HL-60/S4 treated with retinoic acid at 250 ng/mL for 4 days and 3 days (cell line): ENCODE measurements around the gene DLG2.

Experiments
- in situ Hi-C: fragments of 300-500 bp; cut with MboI; formaldehyde crosslinking; loops from 2 replicates; pipeline ENCODE4 v1.7.0; 2022; ENCODE audit warnings: low sequenced_read_pairs

The DLG2 gene

GRCh38 chr11:83725269-83725560 is 1901.9 kb downstream of the DLG2 start:
- in situ Hi-C loops = no loop called here

GRCh38 chr11:83723999-83724398 is 1903.1 kb downstream of the DLG2 start:
- in situ Hi-C loops = no loop called here

DNA sequence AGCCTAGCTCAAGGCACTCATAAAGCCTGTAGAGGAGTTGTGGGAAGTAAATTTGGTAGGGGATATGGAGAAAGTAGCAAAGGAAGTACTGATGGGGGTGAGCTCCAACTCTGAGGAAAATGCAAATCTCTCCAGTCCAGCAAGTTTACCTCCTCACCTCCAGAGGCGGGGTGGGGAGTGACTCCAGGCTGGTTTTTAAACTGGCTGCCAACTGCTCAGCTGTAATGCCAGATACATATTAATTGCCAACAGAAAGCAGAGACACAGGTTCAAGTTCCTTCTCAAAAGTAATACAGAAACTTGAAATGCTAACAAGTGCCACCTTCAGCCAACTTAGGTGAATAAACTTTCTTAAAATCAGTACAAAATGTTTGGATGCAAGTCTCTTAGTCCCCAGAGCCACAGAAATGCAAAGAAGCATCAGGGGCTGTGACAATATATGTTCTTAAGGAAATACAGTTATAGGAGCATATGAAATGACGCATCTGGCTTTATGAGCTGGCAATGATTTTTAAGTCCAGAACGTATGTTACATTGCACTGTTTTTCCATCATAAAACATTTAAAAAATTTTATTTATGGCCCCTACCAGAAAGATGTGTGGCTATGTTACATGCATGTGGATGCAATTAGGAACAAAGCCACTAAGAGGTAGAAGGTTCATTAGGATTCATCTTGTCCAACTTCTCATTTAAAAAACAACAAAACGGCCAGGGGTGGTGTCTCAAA is 1904.6 kb downstream of the DLG2 start:
- in situ Hi-C loops = no loop called here

- in situ Hi-C loops = no loop called here
These were observed 1905.9 kb downstream of the DLG2 start for GRCh38 chr11:83721263-83721662.

- in situ Hi-C loops = no loop called here
These were observed 1906.5 kb downstream of the DLG2 start for GRCh38 chr11:83720675-83721074.

- in situ Hi-C loops = no loop called here
These were observed 1909.6 kb downstream of the DLG2 start for GRCh38 chr11:83717537-83717936.

DNA sequence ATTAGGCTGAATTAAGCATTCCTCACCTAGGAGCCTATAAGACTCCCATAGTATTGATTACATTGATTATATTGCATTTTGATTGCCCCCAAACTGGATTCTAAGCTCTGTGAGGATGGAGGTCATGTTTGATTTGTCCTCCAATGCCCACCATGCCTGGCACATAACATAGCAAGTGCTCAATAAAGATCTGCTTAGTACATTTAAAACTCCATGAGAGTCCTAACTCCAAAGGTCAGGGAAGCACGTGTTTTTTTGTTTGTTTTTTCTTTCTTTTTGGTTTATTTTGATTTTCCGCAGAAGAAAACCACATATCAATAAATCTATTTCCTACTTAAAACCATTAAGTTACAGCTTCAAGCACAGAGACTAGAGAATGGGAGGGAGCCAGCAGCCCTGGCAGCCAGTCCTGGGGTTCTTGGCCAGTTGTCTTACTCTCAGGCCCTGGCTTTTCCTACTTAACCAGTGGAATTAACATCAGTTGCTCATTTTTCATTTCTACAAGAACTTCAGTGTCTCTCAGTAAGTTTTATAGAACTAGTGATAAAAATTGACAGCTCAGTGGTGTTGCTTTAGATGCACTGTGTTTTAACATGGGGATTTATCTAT is 1911.1 kb downstream of the DLG2 start:
- in situ Hi-C loops = no loop called here

GRCh38 chr11:83713708-83714107 is 1913.4 kb downstream of the DLG2 start:
- in situ Hi-C loops = no loop called here

GRCh38 chr11:83711106-83711527 is 1916.0 kb downstream of the DLG2 start:
- in situ Hi-C loops = no loop called here

DNA sequence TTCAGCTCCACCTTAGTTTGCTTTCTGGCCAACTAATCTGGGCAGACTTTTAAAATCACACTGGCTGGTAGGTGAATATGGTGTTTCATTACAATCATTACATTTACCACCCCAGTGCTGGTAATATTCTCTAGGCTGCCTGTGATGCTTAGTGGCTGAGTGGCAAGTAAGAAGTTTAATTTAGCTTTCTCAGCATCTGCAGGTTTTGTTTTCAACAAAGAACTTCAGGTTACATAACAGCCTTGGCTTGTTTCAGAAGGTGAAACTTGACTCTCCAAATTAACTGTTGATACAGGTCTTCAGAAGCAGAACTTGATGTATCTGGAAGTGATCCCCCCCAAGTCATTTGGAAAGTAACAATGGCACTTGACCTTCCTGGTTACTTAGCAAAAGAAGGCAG is 1917.7 kb downstream of the DLG2 start:
- in situ Hi-C loops = no loop called here

GRCh38 chr11:83706566-83706965 is 1920.6 kb downstream of the DLG2 start:
- in situ Hi-C loops = no loop called here

DNA sequence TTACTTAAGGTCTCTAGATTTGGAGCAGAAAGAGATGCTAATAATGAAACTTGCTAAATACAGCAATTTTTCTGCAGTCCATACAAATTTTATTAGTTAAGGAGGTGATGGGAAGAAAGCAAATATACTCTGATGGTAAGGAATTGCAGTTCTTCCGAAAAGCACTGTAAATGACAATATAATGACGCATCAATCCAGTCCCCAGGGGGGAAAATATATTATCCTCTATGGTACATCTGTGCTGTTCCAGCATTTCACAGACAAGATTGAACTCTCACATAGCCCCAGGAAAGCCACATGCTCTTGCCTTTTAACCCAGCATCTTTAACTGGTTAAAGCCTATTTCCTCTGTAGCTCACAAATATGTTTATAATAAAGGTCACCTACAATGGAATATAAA is 1924.3 kb downstream of the DLG2 start:
- in situ Hi-C loops = no loop called here

GRCh38 chr11:83697518-83697917 is 1929.6 kb downstream of the DLG2 start:
- in situ Hi-C loops = no loop called here

- in situ Hi-C loops = no loop called here
These were observed 1932.1 kb downstream of the DLG2 start for GRCh38 chr11:83695046-83695445.

- in situ Hi-C loops = no loop called here
These were observed 1932.8 kb downstream of the DLG2 start for GRCh38 chr11:83694191-83694910.

- in situ Hi-C loops = no loop called here
These were observed 1933.7 kb downstream of the DLG2 start for GRCh38 chr11:83693306-83693992.

- in situ Hi-C loops = no loop called here
These were observed 1934.5 kb downstream of the DLG2 start for GRCh38 chr11:83692675-83693074.

GRCh38 chr11:83691451-83691950 is 1935.6 kb downstream of the DLG2 start:
- in situ Hi-C loops = no loop called here

- in situ Hi-C loops = no loop called here
These were observed 1937.9 kb downstream of the DLG2 start for GRCh38 chr11:83689144-83689780.

GRCh38 chr11:83687787-83688186 is 1939.4 kb downstream of the DLG2 start:
- in situ Hi-C loops = no loop called here

- in situ Hi-C loops = no loop called here
These were observed 1941.4 kb downstream of the DLG2 start for GRCh38 chr11:83685730-83686129.
